H1 (cell line): ENCODE measurements around the gene SBF1.

ENCODE experiments used
- POLR2AphosphoS5 ChIP-seq: IDR thresholded peaks from 2 replicates; pipeline ENCODE4 v1.6.1; 2011; ENCODE audit warnings: low read depth, low read length
- SP2 ChIP-seq: IDR thresholded peaks from 2 replicates; pipeline ENCODE4 v1.6.1; 2012; ENCODE audit warnings: mild to moderate bottlenecking, low read length, inconsistent platforms
- TF ChIP-seq, protein P1 (sequence below), 3 experiments: IDR thresholded peaks; 1 replicate in 2 of 3; 2 replicates in 1 of 3; pipeline versions ENCODE4 v1.5.1 to v1.6.1; 2011; ENCODE audit warnings: low read length in 3 of 3, mild to moderate bottlenecking in 3 of 3, inconsistent platforms in 2 of 3, low read depth in 1 of 3, moderate library complexity in 1 of 3; ENCODE audit not compliant: insufficient read depth in 1 of 3; ENCODE audit errors: control extremely low read depth in 1 of 3

DNA sequence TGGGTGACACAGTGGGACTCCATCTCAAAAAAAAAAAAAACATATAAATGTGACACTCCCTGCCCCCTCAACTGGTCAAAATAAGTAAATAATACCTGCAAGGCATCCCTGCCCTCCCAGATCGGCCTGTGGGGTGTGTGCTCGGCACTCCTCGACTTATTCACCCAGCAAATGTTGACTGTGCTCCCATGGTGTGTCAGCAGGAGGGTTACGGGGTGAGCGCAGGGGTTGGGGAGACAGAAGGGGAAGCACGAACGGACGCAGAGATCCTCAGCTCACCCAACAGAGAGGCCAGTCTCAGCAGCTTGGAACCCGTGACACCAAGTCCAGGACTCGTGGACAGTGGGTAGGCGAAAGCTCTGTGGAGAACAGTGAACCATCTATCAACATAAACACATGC is 4.9 kb upstream of the SBF1 start:
- TF ChIP-seq SP2 (no peak), POLR2AphosphoS5 (no peak)
- TF ChIP-seq, protein P1, sequence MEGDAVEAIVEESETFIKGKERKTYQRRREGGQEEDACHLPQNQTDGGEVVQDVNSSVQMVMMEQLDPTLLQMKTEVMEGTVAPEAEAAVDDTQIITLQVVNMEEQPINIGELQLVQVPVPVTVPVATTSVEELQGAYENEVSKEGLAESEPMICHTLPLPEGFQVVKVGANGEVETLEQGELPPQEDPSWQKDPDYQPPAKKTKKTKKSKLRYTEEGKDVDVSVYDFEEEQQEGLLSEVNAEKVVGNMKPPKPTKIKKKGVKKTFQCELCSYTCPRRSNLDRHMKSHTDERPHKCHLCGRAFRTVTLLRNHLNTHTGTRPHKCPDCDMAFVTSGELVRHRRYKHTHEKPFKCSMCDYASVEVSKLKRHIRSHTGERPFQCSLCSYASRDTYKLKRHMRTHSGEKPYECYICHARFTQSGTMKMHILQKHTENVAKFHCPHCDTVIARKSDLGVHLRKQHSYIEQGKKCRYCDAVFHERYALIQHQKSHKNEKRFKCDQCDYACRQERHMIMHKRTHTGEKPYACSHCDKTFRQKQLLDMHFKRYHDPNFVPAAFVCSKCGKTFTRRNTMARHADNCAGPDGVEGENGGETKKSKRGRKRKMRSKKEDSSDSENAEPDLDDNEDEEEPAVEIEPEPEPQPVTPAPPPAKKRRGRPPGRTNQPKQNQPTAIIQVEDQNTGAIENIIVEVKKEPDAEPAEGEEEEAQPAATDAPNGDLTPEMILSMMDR (IDR thresholded peaks at IDR 0.05; ENCODE audit: control extremely low read depth in 1 of 3, insufficient read depth in 1 of 3, low read depth in 1 of 3, low read length in 3 of 3), result no peak
